BLaER1 treated with 17β-estradiol and CSF1 and Interleukin-3, amounts not matched to agents 10 nM and 100 nM (cell line): ENCODE measurements around the gene FRMPD2.
"Not testable (repeated sequence)": the region's sequence is repeated elsewhere in the genome, so short reads cannot be mapped to it uniquely, and the experiment has no call there.

ENCODE experiments used
- H3K27ac ChIP-seq, 11 experiments: shearing (Covaris generic); formaldehyde crosslinking; 2 replicates each; pipeline ENCODE4 v1.8.1; 2022
- H3K27me3 ChIP-seq, 11 experiments: shearing (Covaris generic); formaldehyde crosslinking; 2 replicates each; pipeline ENCODE4 v1.8.1; 2022
- H3K36me3 ChIP-seq, 11 experiments: shearing (Covaris generic); formaldehyde crosslinking; 2 replicates each; pipeline ENCODE4 v1.8.1; 2022
- H3K4me1 ChIP-seq, 10 experiments: shearing (Covaris generic); formaldehyde crosslinking; 2 replicates each; pipeline ENCODE4 v1.8.1; 2022
- H3K4me2 ChIP-seq, 11 experiments: shearing (Covaris generic); formaldehyde crosslinking; 2 replicates each; pipeline ENCODE4 v1.8.1; 2022
- H3K4me3 ChIP-seq, 10 experiments: shearing (Covaris generic); formaldehyde crosslinking; 2 replicates each; pipeline ENCODE4 v1.8.1; 2022
- H3K9ac ChIP-seq, 11 experiments: shearing (Covaris generic); formaldehyde crosslinking; 2 replicates each; pipeline ENCODE4 v1.8.1; 2022
- H3K9me3 ChIP-seq, 11 experiments: shearing (Covaris generic); formaldehyde crosslinking; replicated peaks in 1 of 11; 2 replicates each; pipeline ENCODE4 v1.8.1; 2022
- H4K20me1 ChIP-seq, 11 experiments: shearing (Covaris generic); formaldehyde crosslinking; 2 replicates each; pipeline ENCODE4 v1.8.1; 2022

The FRMPD2 gene

GRCh38 chr10:48139953-48140850 lies 134.3 kb downstream of the FRMPD2 start:
- not testable (repeated sequence) for H3K9me3 ChIP-seq, H4K20me1 ChIP-seq, H3K9ac ChIP-seq, H3K4me2 ChIP-seq, H3K4me1 ChIP-seq, H3K4me3 ChIP-seq, H3K36me3 ChIP-seq, H3K27ac ChIP-seq, H3K27me3 ChIP-seq

- not testable (repeated sequence) for H3K4me1 ChIP-seq, H3K36me3 ChIP-seq, H3K9me3 ChIP-seq, H3K4me2 ChIP-seq, H3K9ac ChIP-seq, H3K4me3 ChIP-seq, H3K27ac ChIP-seq, H4K20me1 ChIP-seq, H3K27me3 ChIP-seq
These were observed 145.5 kb downstream of the FRMPD2 start for GRCh38 chr10:48128954-48129353.

- H3K4me2 ChIP-seq, H3K4me1 ChIP-seq, H3K4me3 ChIP-seq, H3K9me3 ChIP-seq, H3K27me3 ChIP-seq, H3K9ac ChIP-seq, H4K20me1 ChIP-seq, H3K27ac ChIP-seq, H3K36me3 ChIP-seq: not testable (repeated sequence)
These were observed 148.2 kb downstream of the FRMPD2 start for GRCh38 chr10:48126251-48126650.

DNA sequence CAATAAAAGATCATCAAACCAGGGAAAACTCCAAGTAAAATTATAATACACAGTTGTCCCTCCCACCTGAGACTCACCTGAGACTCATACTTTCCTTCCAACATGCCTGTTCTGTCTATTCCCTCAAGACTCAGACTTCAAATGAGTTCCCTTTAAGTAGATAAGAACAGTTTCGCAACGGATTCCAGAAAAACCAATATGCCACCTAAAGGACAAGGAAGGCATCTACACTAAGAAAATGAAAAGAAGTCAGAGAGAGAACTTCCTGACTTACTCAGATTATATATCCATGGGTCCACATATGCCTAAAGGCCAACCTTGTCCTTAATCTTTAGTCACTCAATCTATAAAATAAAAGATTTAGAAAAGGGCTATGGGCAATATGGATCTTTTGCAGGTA lies 148.9 kb downstream of the FRMPD2 start:
- not testable (repeated sequence) for H3K27ac ChIP-seq, H4K20me1 ChIP-seq, H3K4me1 ChIP-seq, H3K27me3 ChIP-seq, H3K4me2 ChIP-seq, H3K9me3 ChIP-seq, H3K4me3 ChIP-seq, H3K9ac ChIP-seq, H3K36me3 ChIP-seq

DNA sequence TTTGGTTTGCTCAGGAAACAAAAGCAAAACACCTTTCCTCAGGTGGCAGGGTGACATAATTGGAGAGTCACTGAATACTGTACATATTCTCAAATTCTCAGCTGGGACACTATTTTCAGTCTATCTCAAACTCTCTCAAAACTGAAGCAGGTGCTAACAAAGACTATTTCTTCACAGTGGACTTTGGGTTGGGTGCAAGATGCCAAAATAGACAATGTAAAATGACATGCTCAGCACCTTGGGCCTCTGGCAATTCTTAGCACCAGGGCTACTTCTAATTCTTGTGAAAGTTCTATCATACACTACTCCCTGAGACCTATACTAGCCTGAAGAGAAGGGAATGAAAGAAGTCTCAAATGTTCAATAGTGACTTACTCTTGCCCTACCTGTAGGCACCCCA lies 151.9 kb downstream of the FRMPD2 start:
- not testable (repeated sequence) for H4K20me1 ChIP-seq, H3K27ac ChIP-seq, H3K4me2 ChIP-seq, H3K4me1 ChIP-seq, H3K9me3 ChIP-seq, H3K27me3 ChIP-seq, H3K36me3 ChIP-seq, H3K4me3 ChIP-seq, H3K9ac ChIP-seq

DNA sequence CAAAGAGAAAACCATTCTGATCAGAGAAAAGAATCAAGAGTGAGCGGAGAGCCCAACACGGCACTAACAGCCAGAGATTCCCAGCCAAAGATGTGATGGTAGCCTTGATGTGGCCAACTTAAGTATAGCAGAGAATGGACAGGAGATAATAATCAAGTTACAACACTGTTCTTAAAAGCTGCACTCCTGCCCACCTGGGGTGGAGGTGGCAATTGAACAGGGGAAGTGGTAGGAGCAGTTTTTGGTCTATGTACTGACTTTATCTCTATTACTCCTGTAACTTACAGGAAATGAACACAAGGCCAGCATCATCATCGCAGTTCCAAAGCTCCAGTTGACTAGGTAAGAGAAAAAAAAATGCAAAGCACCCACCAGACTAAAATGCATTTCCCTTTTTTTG lies 164.2 kb downstream of the FRMPD2 start:
- H3K36me3 ChIP-seq, H3K27ac ChIP-seq, H3K9ac ChIP-seq, H3K4me3 ChIP-seq, H3K9me3 ChIP-seq, H3K4me2 ChIP-seq, H3K27me3 ChIP-seq, H4K20me1 ChIP-seq, H3K4me1 ChIP-seq: not testable (repeated sequence)
